HFFc6 (cell line): ENCODE data around the gene LPAR3. TPM values are rescaled to one million over a fixed set of nuclear protein-coding genes. Genes with fewer than 3 reads are reported as not detected.
A peak's percentile ranks its signal among the peaks of the same experiment; 100 is the strongest.

Experiments
- DNase-seq: peaks from one replicate; pipeline ENCODE4 v3.0.0-alpha.2; 2018
- H3K27ac Mint-ChIP-seq: 2 replicates; pipeline ENCODE4 v1.8.0; 2020; ENCODE audit warnings: mild to moderate bottlenecking, mixed read lengths
- H3K27me3 Mint-ChIP-seq: 2 replicates; pipeline ENCODE4 v1.8.0; 2021; ENCODE audit warnings: mild to moderate bottlenecking, moderate library complexity, mixed read lengths; ENCODE audit not compliant: insufficient read depth
- H3K36me3 Mint-ChIP-seq: 2 replicates; pipeline ENCODE4 v1.8.0; 2021; ENCODE audit warnings: low read depth, mixed read lengths
- H3K4me1 Mint-ChIP-seq: 2 replicates; pipeline ENCODE4 v1.8.0; 2020; ENCODE audit warnings: low read depth, mixed read lengths
- H3K4me3 Mint-ChIP-seq: 2 replicates; pipeline ENCODE4 v1.8.0; 2020; ENCODE audit warnings: mild to moderate bottlenecking, moderate library complexity, mixed read lengths
- H3K9me3 Mint-ChIP-seq: 2 replicates; pipeline ENCODE4 v1.8.0; 2020; ENCODE audit warnings: mild to moderate bottlenecking, mixed read lengths
- total RNA-seq, 6 experiments: library from RNA; stranded (reverse); fragmentation: NEBNext Ultra II Directional; extraction: Animal tissue kit (Norgen Biotek cat#: 25700); gene quantifications; 2 replicates in 1 of 6; 3 replicates in 5 of 6; pipeline ENCODE4 v1.2.3, GENCODE V29; 2021
- TF ChIP-seq, protein P1 (sequence below): fragments of 200-600 bp; sonication (generic); IDR thresholded peaks from 2 replicates; pipeline ENCODE4 v1.5.0; 2021; ENCODE audit warnings: antibody characterized with exemption, mild to moderate bottlenecking

Gene LPAR3
- total RNA-seq, 6 experiments from 2014 or later = 0.28 to 3.1 (median 2.0) TPM

DNA sequence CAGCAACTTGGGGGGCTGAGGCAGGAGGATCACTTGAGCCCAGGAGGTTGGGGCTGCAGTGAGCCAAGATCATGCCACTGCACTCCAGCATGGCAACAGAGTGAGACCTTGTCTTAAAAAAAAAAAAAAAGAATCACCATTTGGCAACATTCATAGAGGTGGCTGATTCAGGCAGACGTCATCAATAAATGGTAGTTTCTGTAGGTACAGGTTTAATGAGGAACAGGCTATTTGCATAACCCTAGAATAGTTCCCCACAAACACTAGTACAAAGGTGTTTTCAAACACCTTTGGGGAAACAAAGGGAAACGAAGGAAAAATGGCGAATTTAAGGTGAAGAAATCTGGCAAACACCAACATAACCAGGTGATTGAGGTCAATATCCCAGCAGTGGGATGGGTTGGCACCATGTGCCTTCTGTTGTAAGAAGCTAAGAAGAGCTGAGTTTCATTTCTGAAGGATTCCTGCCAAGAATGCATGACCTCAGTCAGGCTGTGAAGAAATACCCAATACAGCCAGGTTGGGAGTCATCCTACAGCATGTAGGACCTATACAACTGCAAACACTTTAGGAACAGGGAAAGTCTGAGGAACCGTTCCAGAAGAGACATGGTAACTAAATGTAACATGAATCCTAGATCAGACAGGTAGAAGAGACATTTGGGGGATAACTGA, 5.6 kb downstream of the LPAR3 start:
- no peak overlapping the region for H3K27ac Mint-ChIP-seq
- TF ChIP-seq, protein P1, sequence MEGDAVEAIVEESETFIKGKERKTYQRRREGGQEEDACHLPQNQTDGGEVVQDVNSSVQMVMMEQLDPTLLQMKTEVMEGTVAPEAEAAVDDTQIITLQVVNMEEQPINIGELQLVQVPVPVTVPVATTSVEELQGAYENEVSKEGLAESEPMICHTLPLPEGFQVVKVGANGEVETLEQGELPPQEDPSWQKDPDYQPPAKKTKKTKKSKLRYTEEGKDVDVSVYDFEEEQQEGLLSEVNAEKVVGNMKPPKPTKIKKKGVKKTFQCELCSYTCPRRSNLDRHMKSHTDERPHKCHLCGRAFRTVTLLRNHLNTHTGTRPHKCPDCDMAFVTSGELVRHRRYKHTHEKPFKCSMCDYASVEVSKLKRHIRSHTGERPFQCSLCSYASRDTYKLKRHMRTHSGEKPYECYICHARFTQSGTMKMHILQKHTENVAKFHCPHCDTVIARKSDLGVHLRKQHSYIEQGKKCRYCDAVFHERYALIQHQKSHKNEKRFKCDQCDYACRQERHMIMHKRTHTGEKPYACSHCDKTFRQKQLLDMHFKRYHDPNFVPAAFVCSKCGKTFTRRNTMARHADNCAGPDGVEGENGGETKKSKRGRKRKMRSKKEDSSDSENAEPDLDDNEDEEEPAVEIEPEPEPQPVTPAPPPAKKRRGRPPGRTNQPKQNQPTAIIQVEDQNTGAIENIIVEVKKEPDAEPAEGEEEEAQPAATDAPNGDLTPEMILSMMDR = no peak
- H3K4me1 Mint-ChIP-seq = peaks cover 34% of the 10 kb centered on the region
- peak; percentile 36 for DNase-seq
- H3K27me3 Mint-ChIP-seq = peaks cover 7% of the 10 kb centered on the region
- no peak overlapping the region for H3K4me3 Mint-ChIP-seq
- H3K36me3 Mint-ChIP-seq = no peaks in the 10 kb centered on the region
- H3K9me3 Mint-ChIP-seq = no peaks in the 10 kb centered on the region

DNA sequence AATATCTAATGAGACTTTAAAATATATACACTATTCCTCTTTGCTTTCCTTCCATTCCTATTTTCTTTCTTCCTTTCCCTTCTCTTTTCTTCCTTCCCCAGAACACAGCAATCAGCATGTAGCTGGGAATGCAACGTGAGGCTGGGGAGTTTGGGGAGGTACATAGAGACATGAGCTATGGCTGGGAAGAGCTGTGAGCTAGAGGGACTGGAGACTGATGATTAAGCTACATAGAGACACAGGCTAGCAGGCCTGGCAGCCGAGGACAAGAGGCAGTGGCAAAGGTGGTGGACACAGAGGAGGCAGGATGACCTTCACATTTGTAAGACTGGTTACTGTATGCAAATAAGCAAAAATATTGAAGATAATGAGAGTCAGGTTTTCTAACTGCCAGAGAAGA, 7.5 kb downstream of the LPAR3 start:
- TF ChIP-seq, protein P1 = no peak
- Mint-ChIP-seq H3K4me3 (no peak overlapping the region), H3K9me3 (no peaks in the 10 kb centered on the region), H3K36me3 (no peaks in the 10 kb centered on the region), H3K27ac (no peak overlapping the region; the same call in 1 of the 2 replicates), H3K27me3 (peaks cover 5% of the 10 kb centered on the region; the same call in 1 of the 2 replicates), H3K4me1 (peaks cover 41% of the 10 kb centered on the region)
- DNase-seq = no peak

DNA sequence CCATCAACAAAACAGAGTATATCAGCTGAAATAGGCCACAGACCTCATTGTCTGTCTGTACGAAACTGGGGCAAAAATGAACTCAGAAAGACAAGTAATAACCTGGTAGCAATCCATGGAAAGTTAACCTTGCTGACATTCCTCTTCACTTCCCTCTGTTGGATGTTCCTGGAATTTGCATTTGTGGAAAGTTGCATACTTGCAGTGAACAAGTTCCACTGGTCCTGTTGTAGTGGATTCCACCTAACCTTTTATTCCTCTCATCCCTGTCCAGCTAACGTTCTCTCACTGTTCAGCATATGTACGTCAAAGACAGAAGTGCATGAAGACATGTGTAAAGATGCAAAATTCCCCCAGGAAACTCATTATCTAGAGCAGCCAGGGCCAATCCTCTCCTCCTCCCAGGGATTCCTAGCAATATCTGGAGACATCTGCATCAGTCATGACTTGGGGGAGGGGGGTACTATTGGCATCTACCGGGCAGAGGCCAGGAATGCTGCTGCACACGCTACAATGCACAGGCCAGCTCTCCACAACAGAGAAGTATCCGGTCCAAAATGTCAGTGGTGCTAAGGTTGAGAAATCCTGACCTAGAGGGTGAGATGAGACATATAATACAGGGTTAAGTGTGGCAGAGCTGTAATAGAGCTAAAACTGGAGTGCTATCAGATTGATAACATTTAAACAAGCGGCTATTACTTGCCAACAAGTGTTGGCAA, 8.2 kb downstream of the LPAR3 start:
- peaks cover 41% of the 10 kb centered on the region for H3K4me1 Mint-ChIP-seq
- H3K9me3 Mint-ChIP-seq = no peaks in the 10 kb centered on the region
- no peak for DNase-seq
- no peaks in the 10 kb centered on the region for H3K36me3 Mint-ChIP-seq
- TF ChIP-seq, protein P1 = peak; percentile 27; the same call in 1 of the 2 replicates
- peaks cover 3% of the 10 kb centered on the region; the same call in 1 of the 2 replicates for H3K27me3 Mint-ChIP-seq
- peak overlapping the region; percentile 15; the same call in 1 of the 2 replicates for H3K27ac Mint-ChIP-seq
- H3K4me3 Mint-ChIP-seq = no peak overlapping the region

DNA sequence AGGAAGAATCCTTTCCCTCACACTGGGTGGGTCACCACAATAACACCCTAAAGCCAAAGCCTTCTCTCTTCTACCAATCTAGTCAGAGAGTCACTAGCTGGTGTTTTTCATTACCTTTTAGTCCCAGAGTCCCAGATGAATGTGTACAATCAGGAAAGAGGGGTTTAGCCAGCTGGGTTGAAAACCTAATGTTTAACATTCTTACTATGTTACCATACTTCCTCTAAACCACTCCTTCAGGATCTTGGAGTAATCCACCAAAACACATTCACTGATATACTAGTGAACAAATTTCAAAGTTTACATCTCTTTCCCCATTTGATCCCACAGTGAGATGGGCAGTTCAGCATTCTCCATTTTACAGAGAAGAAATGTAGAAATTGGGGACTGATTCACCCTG, 9.7 kb downstream of the LPAR3 start:
- Mint-ChIP-seq H3K4me1 (peaks cover 48% of the 10 kb centered on the region), H3K9me3 (no peaks in the 10 kb centered on the region), H3K4me3 (peak overlapping the region; percentile 10; the same call in 1 of the 2 replicates), H3K36me3 (no peaks in the 10 kb centered on the region), H3K27ac (peak overlapping the region; percentile 51; the same call in 1 of the 2 replicates), H3K27me3 (peaks cover 5% of the 10 kb centered on the region; the same call in 1 of the 2 replicates)
- TF ChIP-seq, protein P1 = no peak
- DNase-seq = peak; percentile 21

DNA sequence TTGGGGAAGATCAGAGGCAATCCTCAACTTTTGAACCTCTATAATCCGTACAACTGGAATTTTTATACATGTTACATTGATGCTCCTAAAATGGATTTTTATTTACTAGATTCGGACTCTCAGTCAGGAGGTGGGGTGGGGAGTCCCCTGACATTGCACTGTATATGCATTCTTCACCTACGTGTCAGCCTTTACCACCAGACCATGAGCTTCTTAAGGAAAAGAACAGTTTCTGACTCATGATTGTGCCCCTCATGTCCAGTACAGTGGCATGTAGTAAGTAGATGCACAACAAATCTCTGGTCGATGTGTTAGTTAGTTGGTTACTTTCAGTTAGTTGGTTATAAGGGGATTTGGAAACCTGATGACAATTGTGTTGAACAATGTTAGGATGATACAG, 15.4 kb downstream of the LPAR3 start:
- Mint-ChIP-seq H3K27me3 (peaks cover 8% of the 10 kb centered on the region), H3K36me3 (no peaks in the 10 kb centered on the region), H3K27ac (no peak overlapping the region), H3K4me3 (peak overlapping the region; percentile 52), H3K4me1 (peaks cover 30% of the 10 kb centered on the region), H3K9me3 (no peaks in the 10 kb centered on the region)
- TF ChIP-seq, protein P1 = no peak
- DNase-seq = peak; percentile 25
